OCI-LY1 (cell line): ENCODE results near the gene CDC42EP4.

Source experiments
- H2AFZ ChIP-seq: fragments of 200-600 bp; sonication (generic), shearing (Covaris generic); 2 replicates; pipeline ENCODE4 v1.6.0; 2014; ENCODE audit warnings: antibody characterized with exemption, mild to moderate bottlenecking, low read length
- H3F3A ChIP-seq: fragments of 200-600 bp; sonication (generic), shearing (Covaris generic); 2 replicates; pipeline ENCODE4 v1.6.0; 2014; ENCODE audit warnings: mild to moderate bottlenecking, antibody characterized with exemption, low read length, moderate library complexity; ENCODE audit not compliant: insufficient read depth
- H3K27ac ChIP-seq: fragments of 200-600 bp; sonication (generic); 2 replicates; pipeline ENCODE4 v1.5.1; 2014; ENCODE audit warnings: low read length, mixed run types, mild to moderate bottlenecking, low read depth; ENCODE audit not compliant: poor library complexity, severe bottlenecking
- H3K27me3 ChIP-seq: fragments of 200-600 bp; sonication (generic); 2 replicates; pipeline ENCODE4 v1.6.0; 2014; ENCODE audit warnings: antibody characterized with exemption, mild to moderate bottlenecking, low read length, moderate library complexity; ENCODE audit not compliant: insufficient read depth
- H3K36me3 ChIP-seq: fragments of 200-600 bp; sonication (generic); 2 replicates; pipeline ENCODE4 v1.6.1; 2014; ENCODE audit warnings: mild to moderate bottlenecking, antibody characterized with exemption, low read length, moderate library complexity, mixed read lengths; ENCODE audit not compliant: insufficient read depth
- H3K4me1 ChIP-seq: fragments of 200-600 bp; sonication (generic); 2 replicates; pipeline ENCODE4 v1.5.1; 2014; ENCODE audit warnings: mild to moderate bottlenecking, low read length, moderate library complexity; ENCODE audit not compliant: insufficient read depth, severe bottlenecking
- H3K4me2 ChIP-seq: fragments of 200-600 bp; sonication (generic), shearing (Covaris generic); 2 replicates; pipeline ENCODE4 v1.6.1; 2014; ENCODE audit warnings: low read length
- H3K4me3 ChIP-seq: fragments of 200-600 bp; sonication (generic); 2 replicates; pipeline ENCODE4 v1.5.1; 2014; ENCODE audit warnings: low read length, low read depth, mild to moderate bottlenecking, mixed read lengths; ENCODE audit not compliant: poor library complexity, severe bottlenecking
- H3K79me2 ChIP-seq: fragments of 200-600 bp; shearing (Covaris generic); 2 replicates; pipeline ENCODE4 v1.6.1; 2016; ENCODE audit warnings: mixed run types, low read length, mixed read lengths; ENCODE audit not compliant: insufficient read depth
- H3K9ac ChIP-seq: fragments of 200-600 bp; sonication (generic), shearing (Covaris generic); 2 replicates; pipeline ENCODE4 v1.6.1; 2014; ENCODE audit warnings: mild to moderate bottlenecking, low read length, mixed read lengths
- H3K9me2 ChIP-seq: fragments of 200-600 bp; sonication (generic), shearing (Covaris generic); 2 replicates; pipeline ENCODE4 v1.6.1; 2014; ENCODE audit warnings: low read depth, mild to moderate bottlenecking, low read length, mixed read lengths
- H3K9me3 ChIP-seq: fragments of 200-600 bp; shearing (Covaris generic); 2 replicates; pipeline ENCODE4 v1.6.1; 2014; ENCODE audit warnings: low read length, mixed read lengths
- H4K20me1 ChIP-seq: fragments of 200-600 bp; sonication (generic), shearing (Covaris generic); 2 replicates; pipeline ENCODE4 v1.6.0; 2016; ENCODE audit warnings: mild to moderate bottlenecking, low read length; ENCODE audit not compliant: insufficient read depth
- CTCF ChIP-seq: fragments of 200-600 bp; sonication (generic), shearing (Covaris generic); IDR thresholded peaks from 2 replicates; pipeline ENCODE4 v1.5.1; 2017; ENCODE audit warnings: mild to moderate bottlenecking, antibody characterized with exemption, low read length, moderate library complexity, mixed read lengths
- EZH2 ChIP-seq: fragments of 200-600 bp; sonication (generic), shearing (Covaris generic); IDR thresholded peaks from 2 replicates; pipeline ENCODE4 v1.8.0; 2017; ENCODE audit warnings: borderline replicate concordance, mixed run types, mild to moderate bottlenecking, antibody characterized with exemption, low read length, moderate library complexity, mixed read lengths

The CDC42EP4 gene

GRCh38 chr17:73278049-73278464 is 33.7 kb downstream of the CDC42EP4 start:
- Histone ChIP-seq H3K4me3 (no peak overlapping the region), H3K9ac (no peak overlapping the region), H3K4me1 (no peaks in the 10 kb centered on the region), H3K36me3 (no peaks in the 10 kb centered on the region), H3K27ac (no peak overlapping the region), H2AFZ (no peak overlapping the region), H3F3A (no peaks in the 10 kb centered on the region), H3K4me2 (no peak overlapping the region), H3K9me3 (no peaks in the 10 kb centered on the region), H3K79me2 (no peaks in the 10 kb centered on the region), H3K27me3 (no peaks in the 10 kb centered on the region; the same call in 1 of the 2 replicates), H4K20me1 (no peaks in the 10 kb centered on the region), H3K9me2 (no peaks in the 10 kb centered on the region)
- no peak for TF ChIP-seq CTCF

- no peaks in the 10 kb centered on the region for H3F3A ChIP-seq
- H3K9me3 ChIP-seq: no peaks in the 10 kb centered on the region
- no peak overlapping the region for H3K27ac ChIP-seq
- H3K4me2 ChIP-seq: no peak overlapping the region
- no peaks in the 10 kb centered on the region for H3K4me1 ChIP-seq
- no peak overlapping the region for H2AFZ ChIP-seq
- H3K9me2 ChIP-seq: no peaks in the 10 kb centered on the region
- H3K36me3 ChIP-seq: no peaks in the 10 kb centered on the region
- H3K27me3 ChIP-seq: no peaks in the 10 kb centered on the region
- no peaks in the 10 kb centered on the region for H3K79me2 ChIP-seq
- no peak overlapping the region for H3K4me3 ChIP-seq
- no peak for TF ChIP-seq EZH2
- TF ChIP-seq CTCF: no peak
- H3K9ac ChIP-seq: no peak overlapping the region
- H4K20me1 ChIP-seq: no peaks in the 10 kb centered on the region
Observed at GRCh38 chr17:73274490-73274889, 37.3 kb downstream of the CDC42EP4 start.

DNA sequence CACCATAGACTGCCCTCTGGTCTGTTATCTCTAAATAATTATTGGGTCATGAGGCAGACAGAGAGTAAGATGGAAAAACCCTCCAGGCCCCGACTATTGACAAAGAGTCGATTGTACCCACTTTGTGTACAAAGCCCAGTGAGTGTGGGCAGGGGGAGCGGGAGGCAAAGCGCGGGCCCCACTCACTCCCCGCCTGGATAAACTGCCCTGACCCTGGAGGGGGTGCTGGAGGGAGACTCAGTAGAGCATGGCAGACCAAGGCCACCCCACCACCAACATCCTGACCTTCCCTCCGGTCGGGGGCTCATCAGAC is 38.9 kb downstream of the CDC42EP4 start:
- H3K9me3 ChIP-seq: no peaks in the 10 kb centered on the region
- H3K27me3 ChIP-seq: no peaks in the 10 kb centered on the region
- no peaks in the 10 kb centered on the region for H3K9me2 ChIP-seq
- no peak for TF ChIP-seq EZH2
- no peak for TF ChIP-seq CTCF
- H4K20me1 ChIP-seq: no peaks in the 10 kb centered on the region
- no peaks in the 10 kb centered on the region for H3K4me1 ChIP-seq
- H2AFZ ChIP-seq: no peak overlapping the region
- no peaks in the 10 kb centered on the region for H3K79me2 ChIP-seq
- H3K4me2 ChIP-seq: no peak overlapping the region
- no peak overlapping the region for H3K9ac ChIP-seq
- H3F3A ChIP-seq: no peaks in the 10 kb centered on the region
- H3K4me3 ChIP-seq: no peak overlapping the region
- no peak overlapping the region for H3K27ac ChIP-seq
- H3K36me3 ChIP-seq: no peaks in the 10 kb centered on the region
